BE2C (cell line): Measurements from ENCODE around the gene TMEM140.

Source experiments
- DNase-seq: peaks from one replicate; pipeline ENCODE4 v3.0.0-alpha.2; 2020
- H3K27me3 ChIP-seq: fragments of 250-450 bp; sonication (Bioruptor Pico); 2 replicates; pipeline ENCODE4 v1.5.1; 2020; ENCODE audit warnings: mild to moderate bottlenecking
- H3K36me3 ChIP-seq: fragments of 250-450 bp; sonication (Bioruptor Pico); 2 replicates; pipeline ENCODE4 v1.5.1; 2020; ENCODE audit warnings: mild to moderate bottlenecking
- H3K4me1 ChIP-seq: fragments of 250-450 bp; sonication (Bioruptor Pico); 2 replicates; pipeline ENCODE4 v1.5.1; 2020
- H3K4me3 ChIP-seq: 2 replicates; pipeline ENCODE4 v1.5.1; 2011; ENCODE audit warnings: low read depth, low read length
- H3K9me3 ChIP-seq: fragments of 250-450 bp; sonication (Bioruptor Pico); 2 replicates; pipeline ENCODE4 v1.5.1; 2020
- CTCF ChIP-seq: IDR thresholded peaks from 2 replicates; pipeline ENCODE4 v1.5.1; 2012; ENCODE audit warnings: mild to moderate bottlenecking, low read depth, low read length

The TMEM140 gene

DNA sequence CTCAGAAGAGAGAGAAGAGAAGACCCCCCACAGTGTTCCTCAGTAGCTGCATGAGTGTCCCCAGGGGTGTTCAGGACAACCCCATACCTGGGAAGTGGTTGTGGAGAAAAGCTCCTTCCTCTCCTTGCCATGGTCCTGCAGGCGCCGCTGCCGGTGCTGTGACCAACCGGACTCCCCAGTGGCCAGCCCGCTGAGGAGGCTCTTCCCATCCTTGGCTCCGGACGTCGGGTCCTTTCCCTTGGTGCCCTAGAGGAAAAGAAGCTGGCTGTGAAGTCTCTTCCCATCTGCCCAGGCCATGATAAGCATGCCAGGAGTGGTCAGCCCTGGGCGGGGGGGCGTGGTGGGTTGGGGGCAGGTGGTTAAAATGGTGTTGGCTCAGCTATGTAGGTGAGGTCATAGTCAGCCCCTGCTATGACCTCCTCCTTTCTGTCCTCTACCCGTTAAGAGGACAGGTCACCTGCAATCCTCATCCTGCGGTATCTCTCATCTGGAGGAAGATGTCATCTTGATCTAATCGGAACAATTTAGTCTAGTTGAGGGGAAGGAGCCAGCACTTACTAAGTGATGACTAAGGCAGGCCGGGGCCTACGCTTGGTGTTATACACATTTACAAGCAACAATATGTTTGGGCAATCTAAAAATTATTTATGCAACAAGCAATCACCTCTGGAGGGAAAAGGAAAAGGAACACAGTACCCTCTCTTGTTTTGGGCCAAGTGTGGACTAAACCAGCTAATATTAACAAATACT lies 50.2 kb downstream of the TMEM140 start:
- no peak for DNase-seq
- H3K9me3 ChIP-seq: no peaks in the 10 kb centered on the region
- TF ChIP-seq CTCF: no peak
- no peak overlapping the region for H3K4me3 ChIP-seq
- peaks cover 2% of the 10 kb centered on the region; the same call in 1 of the 2 replicates for H3K4me1 ChIP-seq
- H3K36me3 ChIP-seq: no peaks in the 10 kb centered on the region
- H3K27me3 ChIP-seq: no peaks in the 10 kb centered on the region

DNA sequence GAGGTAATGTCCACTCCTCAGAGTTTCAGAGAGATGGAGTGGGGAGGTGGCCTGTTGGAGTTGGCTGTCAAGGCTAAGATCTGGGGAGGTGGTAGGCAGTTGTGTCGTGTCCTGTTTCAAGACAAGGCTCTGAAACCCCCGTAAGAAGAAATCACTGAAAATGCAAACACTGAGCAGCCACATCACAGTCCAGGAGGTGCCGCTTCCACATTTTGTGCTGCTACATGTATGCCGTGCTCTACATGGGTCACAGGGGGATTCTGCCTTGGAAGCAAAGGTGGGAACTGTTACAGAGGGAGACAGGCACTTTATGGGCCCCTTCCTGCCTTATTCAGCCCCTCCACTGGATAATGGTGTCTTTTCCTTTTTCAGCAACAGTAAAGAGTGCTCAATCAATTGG lies 51.6 kb downstream of the TMEM140 start:
- no peak for TF ChIP-seq CTCF
- H3K27me3 ChIP-seq: no peaks in the 10 kb centered on the region

DNA sequence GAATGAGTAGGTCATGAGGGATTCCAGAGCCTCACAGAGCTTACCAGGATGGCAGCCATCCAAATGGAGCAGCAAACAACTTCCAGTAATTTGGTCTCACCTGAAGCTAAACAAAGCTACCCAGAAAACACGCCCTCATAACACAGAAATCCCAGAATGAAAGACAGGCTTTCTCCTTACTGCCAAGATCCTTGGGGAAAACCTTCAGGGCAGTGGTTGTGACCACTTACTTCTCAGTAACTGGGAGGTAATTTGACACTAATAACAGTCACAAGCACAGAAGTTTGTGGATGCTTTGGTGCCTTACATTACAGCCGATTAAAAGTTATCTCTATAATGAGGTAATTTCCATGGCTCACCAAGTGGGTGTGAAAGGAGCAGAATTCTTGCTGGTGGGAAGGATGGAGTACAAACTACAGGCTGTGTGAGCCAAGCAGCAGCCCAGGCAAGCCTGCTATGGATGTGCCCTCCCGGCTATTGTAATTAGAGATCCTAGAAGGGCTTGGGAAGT lies 53.0 kb downstream of the TMEM140 start:
- no peaks in the 10 kb centered on the region for H3K9me3 ChIP-seq
- no peak overlapping the region for H3K4me3 ChIP-seq
- no peak for DNase-seq
- peaks cover 2% of the 10 kb centered on the region; the same call in 1 of the 2 replicates for H3K4me1 ChIP-seq
- no peaks in the 10 kb centered on the region for H3K27me3 ChIP-seq
- no peak for TF ChIP-seq CTCF
- H3K36me3 ChIP-seq: no peaks in the 10 kb centered on the region

More for the DNA sequence above, 51.6 kb downstream of the TMEM140 start:
- DNase-seq: no peak
- Histone ChIP-seq H3K36me3 (no peaks in the 10 kb centered on the region), H3K4me3 (no peak overlapping the region), H3K9me3 (no peaks in the 10 kb centered on the region), H3K4me1 (peaks cover 2% of the 10 kb centered on the region; the same call in 1 of the 2 replicates)

DNA sequence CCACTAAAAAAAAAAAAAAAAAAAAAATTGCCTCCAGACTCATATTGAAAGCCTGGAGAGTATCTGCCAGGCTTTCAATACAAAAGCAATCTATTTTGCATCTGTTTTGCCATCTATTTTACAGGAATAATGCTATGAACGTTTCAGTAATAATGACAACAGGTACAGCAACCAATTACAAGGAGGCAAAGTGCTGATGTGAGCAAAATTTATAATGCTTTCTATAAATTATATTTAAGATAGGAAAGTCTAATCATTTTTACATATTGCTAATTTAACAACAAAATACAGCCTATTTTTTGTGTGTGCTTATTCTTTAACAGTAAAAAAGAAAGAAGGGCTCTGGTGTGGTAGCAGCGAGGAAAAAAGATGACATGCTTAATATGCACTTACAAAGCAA lies 53.5 kb downstream of the TMEM140 start:
- H3K9me3 ChIP-seq: no peaks in the 10 kb centered on the region
- H3K4me3 ChIP-seq: no peak overlapping the region
- peaks cover 2% of the 10 kb centered on the region; the same call in 1 of the 2 replicates for H3K4me1 ChIP-seq
- H3K36me3 ChIP-seq: no peaks in the 10 kb centered on the region
- no peak for TF ChIP-seq CTCF
- H3K27me3 ChIP-seq: no peaks in the 10 kb centered on the region
- no peak for DNase-seq

DNA sequence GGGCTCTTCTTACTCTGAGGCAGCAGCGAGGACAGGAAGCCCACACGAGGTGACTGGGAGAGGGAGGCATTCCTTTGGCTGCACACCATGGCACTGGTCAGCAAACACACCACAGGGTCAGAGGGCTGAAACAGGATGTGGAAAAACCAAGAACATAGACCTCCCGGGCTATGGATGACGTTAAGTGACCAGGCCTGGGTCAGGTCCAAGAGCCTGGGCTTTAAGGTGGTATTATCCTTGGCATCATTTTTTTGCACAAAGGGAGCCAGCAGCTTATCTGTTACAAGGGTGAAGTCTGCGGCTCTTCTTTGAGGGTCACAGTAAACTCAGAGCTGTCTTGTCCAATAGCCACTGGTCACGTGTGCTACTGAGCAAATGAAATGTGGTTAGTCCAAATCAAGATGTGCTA lies 56.5 kb downstream of the TMEM140 start:
- peaks cover 2% of the 10 kb centered on the region; the same call in 1 of the 2 replicates for H3K4me1 ChIP-seq
- no peak for TF ChIP-seq CTCF
- no peak for DNase-seq
- no peaks in the 10 kb centered on the region for H3K27me3 ChIP-seq
- H3K4me3 ChIP-seq: no peak overlapping the region
- no peaks in the 10 kb centered on the region for H3K36me3 ChIP-seq
- no peaks in the 10 kb centered on the region for H3K9me3 ChIP-seq

GRCh38 chr7:135204876-135205275 lies 57.0 kb downstream of the TMEM140 start:
- Histone ChIP-seq H3K4me3 (no peak overlapping the region), H3K27me3 (no peaks in the 10 kb centered on the region), H3K36me3 (no peaks in the 10 kb centered on the region), H3K4me1 (peaks cover 2% of the 10 kb centered on the region; the same call in 1 of the 2 replicates), H3K9me3 (no peaks in the 10 kb centered on the region)
- DNase-seq: no peak
- TF ChIP-seq CTCF: no peak
